Fibroblast of pulmonary artery (primary cell): ENCODE data around the gene VAV2.

Experiments used
- DNase-seq: peaks from one replicate; pipeline ENCODE4 v3.0.0-alpha.2; 2010; ENCODE audit warnings: low read depth
- H3K4me3 ChIP-seq: replicated peaks from 2 replicates; pipeline ENCODE4 v1.5.1; 2011; ENCODE audit warnings: low read depth, mild to moderate bottlenecking, control low read depth, low read length, moderate library complexity
- CTCF ChIP-seq: IDR thresholded peaks from 2 replicates; pipeline ENCODE4 v1.5.1; 2011; ENCODE audit warnings: mild to moderate bottlenecking, control low read depth, low read length, inconsistent platforms; ENCODE audit errors: missing control alignments

The VAV2 gene

GRCh38 chr9:133844881-133845410, 147.2 kb downstream of the VAV2 start:
- no peak for TF ChIP-seq CTCF
- no peak for DNase-seq
- H3K4me3 ChIP-seq: no peak overlapping the region

GRCh38 chr9:133844398-133844784, 147.7 kb downstream of the VAV2 start:
- no peak for TF ChIP-seq CTCF
- no peak overlapping the region for H3K4me3 ChIP-seq
- DNase-seq: no peak

GRCh38 chr9:133843751-133844397, 148.2 kb downstream of the VAV2 start:
- no peak for TF ChIP-seq CTCF
- H3K4me3 ChIP-seq: no peak overlapping the region

GRCh38 chr9:133843250-133843649, 148.9 kb downstream of the VAV2 start:
- DNase-seq: no peak
- H3K4me3 ChIP-seq: no peak overlapping the region
- no peak for TF ChIP-seq CTCF

More at GRCh38 chr9:133843751-133844397, 148.2 kb downstream of the VAV2 start:
- DNase-seq: no peak

- TF ChIP-seq CTCF: no peak
- H3K4me3 ChIP-seq: no peak overlapping the region
- DNase-seq: no peak
These were observed 149.3 kb downstream of the VAV2 start for GRCh38 chr9:133842721-133843227.

- no peak overlapping the region for H3K4me3 ChIP-seq
- no peak for TF ChIP-seq CTCF
- no peak for DNase-seq
These were observed 149.9 kb downstream of the VAV2 start for GRCh38 chr9:133842174-133842573.

GRCh38 chr9:133841167-133841812, 150.8 kb downstream of the VAV2 start:
- no peak overlapping the region for H3K4me3 ChIP-seq
- DNase-seq: no peak
- no peak for TF ChIP-seq CTCF
